ENCODE data around the gene PRTG. TPM values are rescaled to one million over a fixed set of nuclear protein-coding genes. Genes with fewer than 3 reads are reported as not detected.

The PRTG gene
- total and polyA plus RNA-seq, 12 donors = 0.29 to 1.9 (median 0.86) TPM

DNA sequence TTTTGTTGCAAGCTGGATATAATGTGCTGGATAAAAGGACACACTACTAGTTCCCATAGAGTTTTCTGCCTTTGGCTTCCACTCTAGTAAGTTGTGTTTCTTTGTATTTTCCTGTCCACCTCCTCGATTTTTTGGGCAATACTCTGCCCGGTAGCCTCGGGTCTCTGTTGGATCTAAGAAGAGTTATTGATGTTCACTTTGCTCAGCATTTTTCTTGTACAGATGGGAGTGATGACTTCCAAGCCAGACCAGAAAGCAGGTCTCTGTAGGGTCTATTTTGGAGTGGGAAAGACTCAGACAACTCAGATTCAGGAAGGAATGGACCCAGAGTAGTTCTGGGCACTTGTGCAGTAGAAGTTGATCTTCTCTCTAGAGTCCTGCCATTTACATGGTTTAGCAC is 36.0 kb upstream of the PRTG start:
- H3K4me1 ChIP-seq = no peaks in the 10 kb centered on the region
- TF ChIP-seq, protein P1, sequence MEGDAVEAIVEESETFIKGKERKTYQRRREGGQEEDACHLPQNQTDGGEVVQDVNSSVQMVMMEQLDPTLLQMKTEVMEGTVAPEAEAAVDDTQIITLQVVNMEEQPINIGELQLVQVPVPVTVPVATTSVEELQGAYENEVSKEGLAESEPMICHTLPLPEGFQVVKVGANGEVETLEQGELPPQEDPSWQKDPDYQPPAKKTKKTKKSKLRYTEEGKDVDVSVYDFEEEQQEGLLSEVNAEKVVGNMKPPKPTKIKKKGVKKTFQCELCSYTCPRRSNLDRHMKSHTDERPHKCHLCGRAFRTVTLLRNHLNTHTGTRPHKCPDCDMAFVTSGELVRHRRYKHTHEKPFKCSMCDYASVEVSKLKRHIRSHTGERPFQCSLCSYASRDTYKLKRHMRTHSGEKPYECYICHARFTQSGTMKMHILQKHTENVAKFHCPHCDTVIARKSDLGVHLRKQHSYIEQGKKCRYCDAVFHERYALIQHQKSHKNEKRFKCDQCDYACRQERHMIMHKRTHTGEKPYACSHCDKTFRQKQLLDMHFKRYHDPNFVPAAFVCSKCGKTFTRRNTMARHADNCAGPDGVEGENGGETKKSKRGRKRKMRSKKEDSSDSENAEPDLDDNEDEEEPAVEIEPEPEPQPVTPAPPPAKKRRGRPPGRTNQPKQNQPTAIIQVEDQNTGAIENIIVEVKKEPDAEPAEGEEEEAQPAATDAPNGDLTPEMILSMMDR (IDR thresholded peaks at IDR 0.05) = no peak
- no peak overlapping the region for H3K27ac ChIP-seq
- peaks cover 0 to 9% (median 0%) of the 10 kb centered on the region in 11 donors for H3K9me3 ChIP-seq
- DNase-seq (no peak), ATAC-seq (no peak)
- H3K27me3 ChIP-seq = no peaks in the 10 kb centered on the region
- intact Hi-C loops (cut with DNase I) = loop anchor here in 1 of 10 donors (10.0 kb wide), 1 partner anchor 134 kb away; no protein-coding TSS in a partner anchor
- 90 to 93% methylated on average over 3 of the region's 3 CpGs for WGBS, 2 donors
- H3K36me3 ChIP-seq = no peaks in the 10 kb centered on the region
- H3K4me3 ChIP-seq = no peak overlapping the region

DNA sequence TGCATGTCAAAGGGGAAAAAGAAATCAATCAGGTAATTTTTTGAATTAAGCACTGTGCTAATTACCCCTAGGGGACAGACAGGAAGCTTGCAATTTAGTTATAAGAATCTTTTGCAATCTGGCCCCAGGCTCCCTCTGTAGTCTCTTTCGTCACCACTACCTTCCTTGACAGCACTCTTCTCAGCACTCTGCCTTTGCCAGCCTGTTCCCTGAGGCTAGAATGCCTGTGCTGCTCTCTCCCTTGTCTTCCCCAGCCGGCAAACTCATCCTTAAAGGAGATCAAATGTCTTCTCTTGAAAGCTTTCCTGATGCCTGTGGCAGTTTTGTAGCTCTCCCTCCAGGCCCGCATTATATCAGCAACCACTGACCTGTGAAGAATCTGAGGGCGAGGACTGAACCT is 32.4 kb upstream of the PRTG start:
- Histone ChIP-seq H3K27me3 (peaks cover 0 to 3% (median 0%) of the 10 kb centered on the region in 7 donors), H3K4me3 (no peak overlapping the region), H3K36me3 (no peaks in the 10 kb centered on the region), H3K4me1 (no peaks in the 10 kb centered on the region), H3K27ac (no peak overlapping the region), H3K9me3 (no peaks in the 10 kb centered on the region)
- TF ChIP-seq, protein P1 (IDR thresholded peaks at IDR 0.05) = no peak
- ATAC-seq (no peak), DNase-seq (no peak)
- WGBS, 2 donors = 72 to 79% methylated on average over 4 of the region's 4 CpGs
- intact Hi-C loops (cut with DNase I) = loop anchor here in 1 of 10 donors (10.0 kb wide), 1 partner anchor 131 kb away; no protein-coding TSS in a partner anchor

DNA sequence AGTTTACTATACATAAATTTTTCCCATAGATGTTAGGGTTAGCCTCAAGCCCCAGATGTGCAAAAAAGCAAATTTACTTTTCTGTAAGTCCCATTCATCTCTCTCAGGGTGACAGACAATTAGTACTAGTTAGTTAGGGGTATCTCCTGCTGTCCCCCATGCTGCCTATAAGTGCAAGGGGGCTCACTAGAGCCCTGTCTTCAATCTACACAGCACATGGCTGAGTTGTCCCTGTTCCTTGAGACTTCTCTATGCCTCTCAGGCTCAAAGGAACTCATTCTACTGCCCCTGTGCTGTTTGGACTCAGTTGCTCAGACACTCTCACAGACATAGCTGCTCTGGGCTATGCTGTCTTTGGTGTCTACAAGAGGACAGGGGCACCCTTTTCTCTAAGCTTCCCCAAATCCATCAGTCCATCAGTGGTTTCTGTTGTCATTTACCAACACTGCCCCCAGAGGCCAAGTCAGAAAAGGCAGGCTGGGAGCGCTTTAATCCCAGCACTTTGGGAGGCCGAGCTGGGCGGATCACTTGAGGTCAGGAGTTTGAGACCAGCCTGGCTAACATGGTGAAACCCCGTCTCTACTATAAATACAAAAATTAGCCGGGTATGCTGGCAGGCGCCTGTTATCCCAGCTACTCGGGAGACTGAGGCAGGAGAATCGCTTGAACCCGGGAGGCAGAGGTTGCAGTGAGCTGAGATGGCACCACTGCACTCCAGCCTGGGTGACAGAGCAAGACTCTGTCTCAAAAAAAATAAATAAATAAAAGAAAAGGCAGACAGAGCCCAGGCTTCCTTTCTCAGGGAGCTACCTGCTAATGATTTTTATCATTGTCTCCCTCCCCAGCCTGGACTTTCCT is 31.4 kb upstream of the PRTG start:
- no peaks in the 10 kb centered on the region for H3K4me1 ChIP-seq
- no peak overlapping the region for H3K4me3 ChIP-seq
- TF ChIP-seq, protein P1 (IDR thresholded peaks at IDR 0.05) = peak; percentile 30 to 67 (median 56)
- ATAC-seq = peak in 1 of 8 donors; percentile 22
- DNase-seq = peak; percentile 13 to 17
- intact Hi-C loops (cut with DNase I) = loop anchor here in 1 of 10 donors (10.0 kb wide), 1 partner anchor 130 kb away; no protein-coding TSS in a partner anchor
- peaks cover 0 to 3% (median 0%) of the 10 kb centered on the region in 7 donors for H3K27me3 ChIP-seq
- no peaks in the 10 kb centered on the region for H3K36me3 ChIP-seq
- no peaks in the 10 kb centered on the region for H3K9me3 ChIP-seq
- H3K27ac ChIP-seq = no peak overlapping the region
- WGBS, 2 donors = 51 to 57% methylated on average over 9 of the region's 9 CpGs

- TF ChIP-seq, protein P1 (IDR thresholded peaks at IDR 0.05) = no peak
- Histone ChIP-seq H3K4me3 (no peak overlapping the region), H3K9me3 (no peaks in the 10 kb centered on the region), H3K4me1 (no peaks in the 10 kb centered on the region), H3K36me3 (no peaks in the 10 kb centered on the region), H3K27me3 (peaks cover 0 to 3% (median 0%) of the 10 kb centered on the region in 7 donors), H3K27ac (no peak overlapping the region)
- DNase-seq = no peak
- WGBS, 2 donors = 45 to 51% methylated on average over 4 of the region's 4 CpGs
- intact Hi-C loops (cut with DNase I) = loop anchor here in 1 of 10 donors (10.0 kb wide), 1 partner anchor 126 kb away; no protein-coding TSS in a partner anchor
- ATAC-seq = no peak
These were observed 27.9 kb upstream of the PRTG start for GRCh38 chr15:55770806-55771205.
